Esophagus squamous epithelium (tissue), 4 donors: ENCODE measurements around the gene GRIP2.

Source experiments
- POLR2A ChIP-seq, 4 donors: fragments of 450-650 bp; IDR thresholded peaks; one replicate each; pipeline ENCODE4 v1.6.1; 2017; ENCODE audit warnings: antibody characterized with exemption in 4 of 4, mild to moderate bottlenecking in 4 of 4, moderate library complexity in 3 of 4
- TF ChIP-seq, protein P1 (sequence below), 6 experiments: fragments of 450-650 bp in 4 of 6; fragments of 200-600 bp in 2 of 6; sonication (generic) in 2 of 6; IDR thresholded peaks; one replicate each; pipeline ENCODE4 v1.5.1; 2016 to 2019; ENCODE audit warnings: antibody characterized with exemption in 6 of 6, mild to moderate bottlenecking in 4 of 6, moderate library complexity in 4 of 6

DNA sequence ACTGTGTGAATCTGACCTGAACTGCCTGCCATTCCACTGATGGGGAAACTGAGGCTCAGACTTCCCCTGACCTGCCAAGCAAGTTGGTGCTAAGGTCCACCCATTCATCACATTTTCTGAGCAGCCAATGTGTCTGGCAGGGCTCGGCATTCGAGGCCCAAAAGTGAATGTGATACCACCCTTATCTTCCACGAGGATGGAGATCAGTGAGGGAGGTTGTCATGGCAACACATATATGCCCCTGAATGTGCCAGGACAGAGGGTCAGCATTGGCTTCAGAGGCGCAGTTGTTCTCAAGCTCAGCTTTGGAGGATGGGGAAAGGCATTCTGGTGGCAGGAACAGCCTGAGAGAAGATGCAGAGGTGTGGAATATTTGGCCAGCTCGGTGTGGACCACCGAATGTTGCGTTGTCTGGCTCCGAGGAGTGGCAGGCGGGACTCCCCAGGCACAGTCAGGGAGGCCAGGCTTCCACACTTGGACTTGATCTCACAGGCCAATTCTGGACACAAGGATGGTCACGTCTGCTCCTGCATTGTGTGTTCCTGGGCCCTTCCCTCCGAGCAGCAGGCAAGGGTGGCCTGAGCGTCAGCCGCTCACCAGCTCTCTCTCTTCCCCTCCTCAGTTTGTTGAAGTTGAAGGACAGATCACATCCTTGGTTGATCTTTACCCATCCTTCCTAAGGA is 63.4 kb downstream of the GRIP2 start:
- TF ChIP-seq, protein P1, sequence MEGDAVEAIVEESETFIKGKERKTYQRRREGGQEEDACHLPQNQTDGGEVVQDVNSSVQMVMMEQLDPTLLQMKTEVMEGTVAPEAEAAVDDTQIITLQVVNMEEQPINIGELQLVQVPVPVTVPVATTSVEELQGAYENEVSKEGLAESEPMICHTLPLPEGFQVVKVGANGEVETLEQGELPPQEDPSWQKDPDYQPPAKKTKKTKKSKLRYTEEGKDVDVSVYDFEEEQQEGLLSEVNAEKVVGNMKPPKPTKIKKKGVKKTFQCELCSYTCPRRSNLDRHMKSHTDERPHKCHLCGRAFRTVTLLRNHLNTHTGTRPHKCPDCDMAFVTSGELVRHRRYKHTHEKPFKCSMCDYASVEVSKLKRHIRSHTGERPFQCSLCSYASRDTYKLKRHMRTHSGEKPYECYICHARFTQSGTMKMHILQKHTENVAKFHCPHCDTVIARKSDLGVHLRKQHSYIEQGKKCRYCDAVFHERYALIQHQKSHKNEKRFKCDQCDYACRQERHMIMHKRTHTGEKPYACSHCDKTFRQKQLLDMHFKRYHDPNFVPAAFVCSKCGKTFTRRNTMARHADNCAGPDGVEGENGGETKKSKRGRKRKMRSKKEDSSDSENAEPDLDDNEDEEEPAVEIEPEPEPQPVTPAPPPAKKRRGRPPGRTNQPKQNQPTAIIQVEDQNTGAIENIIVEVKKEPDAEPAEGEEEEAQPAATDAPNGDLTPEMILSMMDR (IDR thresholded peaks at IDR 0.05): no peak
- TF ChIP-seq POLR2A (IDR thresholded peaks at IDR 0.05): no peak
